SK-N-SH treated with all-trans-retinoic acid at 6 μM for 48 hours (cell line): ENCODE data around the gene PPARGC1A.

ENCODE experiments used
- ATAC-seq: fragments of 200-7000 bp; cut with Tn5 transposase; 3 replicates; pipeline ENCODE4 v1.9.1; 2020; ENCODE audit warnings: mild to moderate bottlenecking, moderate library complexity
- ARNTL ChIP-seq: fragments of 450-650 bp; formaldehyde crosslinking; IDR thresholded peaks from 2 replicates; pipeline ENCODE4 v1.5.0; 2020; ENCODE audit warnings: low read depth, mild to moderate bottlenecking, moderate library complexity, borderline replicate concordance
- BACH2 ChIP-seq: fragments of 250-450 bp; sonication (Bioruptor Pico); IDR thresholded peaks from 2 replicates; pipeline ENCODE4 v1.9.0; 2021; ENCODE audit warnings: mild to moderate bottlenecking, borderline replicate concordance
- CREB5 ChIP-seq: fragments of 250-450 bp; sonication (Bioruptor Pico); IDR thresholded peaks from 2 replicates; pipeline ENCODE4 v1.5.1; 2020; ENCODE audit warnings: low read depth, mild to moderate bottlenecking, moderate library complexity
- CSDC2 ChIP-seq: fragments of 250-450 bp; sonication (Bioruptor Pico); IDR thresholded peaks from 2 replicates; pipeline ENCODE4 v1.5.0; 2020; ENCODE audit warnings: mild to moderate bottlenecking, moderate library complexity
- CSRNP3 ChIP-seq: fragments of 250-450 bp; sonication (Bioruptor Pico); IDR thresholded peaks from 2 replicates; pipeline ENCODE4 v1.5.1; 2021; ENCODE audit warnings: mild to moderate bottlenecking, moderate library complexity
- ESRRG ChIP-seq: fragments of 250-450 bp; sonication (Bioruptor Pico); IDR thresholded peaks from 2 replicates; pipeline ENCODE4 v1.6.1; 2021; ENCODE audit warnings: mild to moderate bottlenecking
- GLIS3 ChIP-seq: fragments of 250-450 bp; sonication (Bioruptor Pico); IDR thresholded peaks from 2 replicates; pipeline ENCODE4 v1.5.0; 2020; ENCODE audit warnings: mild to moderate bottlenecking, moderate library complexity
- ISL1 ChIP-seq: fragments of 250-450 bp; sonication (Bioruptor Pico); IDR thresholded peaks from 2 replicates; pipeline ENCODE4 v2.1.2; 2022; ENCODE audit warnings: mild to moderate bottlenecking, moderate library complexity
- OSR1 ChIP-seq: fragments of 250-450 bp; sonication (Bioruptor Pico); IDR thresholded peaks from 2 replicates; pipeline ENCODE4 v1.8.0; 2022; ENCODE audit warnings: moderate library complexity, mild to moderate bottlenecking, inconsistent platforms
- PPARA ChIP-seq: fragments of 250-450 bp; sonication (Bioruptor Pico); IDR thresholded peaks from 2 replicates; pipeline ENCODE4 v1.5.0; 2020; ENCODE audit warnings: mild to moderate bottlenecking, borderline replicate concordance
- RARB ChIP-seq: fragments of 250-450 bp; sonication (Bioruptor Pico); IDR thresholded peaks from 2 replicates; pipeline ENCODE4 v1.8.0; 2021; ENCODE audit warnings: mild to moderate bottlenecking, moderate library complexity
- SNAI2 ChIP-seq: fragments of 250-450 bp; sonication (Bioruptor Pico); IDR thresholded peaks from 2 replicates; pipeline ENCODE4 v1.5.0; 2020; ENCODE audit warnings: mild to moderate bottlenecking, moderate library complexity
- TCF4 ChIP-seq: fragments of 250-450 bp; sonication (Bioruptor Pico); IDR thresholded peaks from 2 replicates; pipeline ENCODE4 v1.8.0; 2021; ENCODE audit warnings: mild to moderate bottlenecking, moderate library complexity, borderline replicate concordance
- TOX ChIP-seq: fragments of 250-450 bp; sonication (Bioruptor Pico); IDR thresholded peaks from 2 replicates; pipeline ENCODE4 v1.8.0; 2021; ENCODE audit warnings: mild to moderate bottlenecking, moderate library complexity, borderline replicate concordance
- TSHZ2 ChIP-seq: fragments of 250-450 bp; sonication (Bioruptor Pico); IDR thresholded peaks from 2 replicates; pipeline ENCODE4 v1.5.0; 2020; ENCODE audit warnings: mild to moderate bottlenecking, moderate library complexity
- ZC3H10 ChIP-seq: fragments of 250-450 bp; sonication (Bioruptor Pico); IDR thresholded peaks from 2 replicates; pipeline ENCODE4 v1.5.1; 2021; ENCODE audit warnings: mild to moderate bottlenecking, moderate library complexity
- ZFP30 ChIP-seq: fragments of 450-650 bp; formaldehyde crosslinking; IDR thresholded peaks from 2 replicates; pipeline ENCODE4 v1.5.0; 2022; ENCODE audit warnings: mild to moderate bottlenecking, moderate library complexity
- ZNF70 ChIP-seq: fragments of 450-650 bp; formaldehyde crosslinking; IDR thresholded peaks from 2 replicates; pipeline ENCODE4 v1.5.0; 2020; ENCODE audit warnings: mild to moderate bottlenecking, moderate library complexity
- ZNF8 ChIP-seq: fragments of 450-650 bp; formaldehyde crosslinking; IDR thresholded peaks from 2 replicates; pipeline ENCODE4 v1.5.0; 2020; ENCODE audit warnings: mild to moderate bottlenecking, moderate library complexity
- TF ChIP-seq, protein P1 (sequence below): fragments of 250-450 bp; sonication (Bioruptor Pico); IDR thresholded peaks from 2 replicates; pipeline ENCODE4 v1.8.0; 2020; ENCODE audit warnings: mild to moderate bottlenecking, moderate library complexity, borderline replicate concordance
- TF ChIP-seq, protein P2 (sequence below): fragments of 250-450 bp; sonication (Bioruptor Pico); IDR thresholded peaks from 2 replicates; pipeline ENCODE4 v1.8.0; 2021; ENCODE audit warnings: low read depth, mild to moderate bottlenecking, moderate library complexity, borderline replicate concordance

The PPARGC1A gene

DNA sequence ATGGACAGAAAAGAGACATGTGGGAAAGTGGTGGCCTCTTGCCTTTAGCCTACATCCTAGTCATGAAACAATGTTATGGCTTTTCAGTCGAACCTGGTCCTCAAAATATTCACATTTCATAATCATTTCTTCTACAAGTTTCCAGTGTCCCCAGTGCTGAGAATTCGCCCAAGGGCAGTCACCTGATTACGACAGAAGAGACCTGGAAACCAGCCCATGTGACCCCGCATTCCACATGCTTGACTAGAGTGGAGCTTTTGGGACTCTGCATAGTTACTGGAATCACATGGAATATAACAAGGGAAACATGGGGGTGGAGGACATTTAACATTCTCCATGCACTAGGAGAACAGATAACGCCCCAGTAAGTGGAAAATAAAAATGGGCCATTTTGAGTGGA, 100.1 kb downstream of the PPARGC1A start (continued):
- TF ChIP-seq, protein P1, sequence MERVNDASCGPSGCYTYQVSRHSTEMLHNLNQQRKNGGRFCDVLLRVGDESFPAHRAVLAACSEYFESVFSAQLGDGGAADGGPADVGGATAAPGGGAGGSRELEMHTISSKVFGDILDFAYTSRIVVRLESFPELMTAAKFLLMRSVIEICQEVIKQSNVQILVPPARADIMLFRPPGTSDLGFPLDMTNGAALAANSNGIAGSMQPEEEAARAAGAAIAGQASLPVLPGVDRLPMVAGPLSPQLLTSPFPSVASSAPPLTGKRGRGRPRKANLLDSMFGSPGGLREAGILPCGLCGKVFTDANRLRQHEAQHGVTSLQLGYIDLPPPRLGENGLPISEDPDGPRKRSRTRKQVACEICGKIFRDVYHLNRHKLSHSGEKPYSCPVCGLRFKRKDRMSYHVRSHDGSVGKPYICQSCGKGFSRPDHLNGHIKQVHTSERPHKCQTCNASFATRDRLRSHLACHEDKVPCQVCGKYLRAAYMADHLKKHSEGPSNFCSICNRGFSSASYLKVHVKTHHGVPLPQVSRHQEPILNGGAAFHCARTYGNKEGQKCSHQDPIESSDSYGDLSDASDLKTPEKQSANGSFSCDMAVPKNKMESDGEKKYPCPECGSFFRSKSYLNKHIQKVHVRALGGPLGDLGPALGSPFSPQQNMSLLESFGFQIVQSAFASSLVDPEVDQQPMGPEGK (CRISPR knock-in tag), result no peak
- TF ChIP-seq TCF4 (CRISPR knock-in tag) (no peak), ESRRG (no peak)
- TF ChIP-seq, all 23 proteins: peak for 0

- no peak for ATAC-seq
- no peak for TF ChIP-seq OSR1
- no peak for TF ChIP-seq ZNF70 (CRISPR knock-in tag)
- no peak for TF ChIP-seq ZNF8 (CRISPR knock-in tag)
- TF ChIP-seq TSHZ2 (CRISPR knock-in tag), result no peak
Measured at GRCh38 chr4:23788460-23788859, 101.4 kb downstream of the PPARGC1A start.

GRCh38 chr4:23788027-23788426, 101.8 kb downstream of the PPARGC1A start:
- no peak for ATAC-seq
- no peak for TF ChIP-seq OSR1
- no peak for TF ChIP-seq PPARA
- TF ChIP-seq ZC3H10 (CRISPR knock-in tag), result no peak
- no peak for TF ChIP-seq ZNF8 (CRISPR knock-in tag)
- no peak for TF ChIP-seq ARNTL
- no peak for TF ChIP-seq TOX
- no peak for TF ChIP-seq CREB5 (CRISPR knock-in tag)
- no peak for TF ChIP-seq ESRRG
- TF ChIP-seq CSDC2, result no peak
- TF ChIP-seq TCF4 (CRISPR knock-in tag), result no peak
- no peak for TF ChIP-seq CSRNP3 (CRISPR knock-in tag)
- no peak for TF ChIP-seq GLIS3
- TF ChIP-seq ISL1 (CRISPR knock-in tag), result no peak
- TF ChIP-seq, protein P2, sequence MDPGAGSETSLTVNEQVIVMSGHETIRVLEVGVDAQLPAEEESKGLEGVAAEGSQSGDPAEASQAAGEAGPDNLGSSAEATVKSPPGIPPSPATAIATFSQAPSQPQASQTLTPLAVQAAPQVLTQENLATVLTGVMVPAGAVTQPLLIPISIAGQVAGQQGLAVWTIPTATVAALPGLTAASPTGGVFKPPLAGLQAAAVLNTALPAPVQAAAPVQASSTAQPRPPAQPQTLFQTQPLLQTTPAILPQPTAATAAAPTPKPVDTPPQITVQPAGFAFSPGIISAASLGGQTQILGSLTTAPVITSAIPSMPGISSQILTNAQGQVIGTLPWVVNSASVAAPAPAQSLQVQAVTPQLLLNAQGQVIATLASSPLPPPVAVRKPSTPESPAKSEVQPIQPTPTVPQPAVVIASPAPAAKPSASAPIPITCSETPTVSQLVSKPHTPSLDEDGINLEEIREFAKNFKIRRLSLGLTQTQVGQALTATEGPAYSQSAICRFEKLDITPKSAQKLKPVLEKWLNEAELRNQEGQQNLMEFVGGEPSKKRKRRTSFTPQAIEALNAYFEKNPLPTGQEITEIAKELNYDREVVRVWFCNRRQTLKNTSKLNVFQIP (CRISPR knock-in tag), result no peak
- no peak for TF ChIP-seq BACH2 (CRISPR knock-in tag)
- no peak for TF ChIP-seq ZFP30 (CRISPR knock-in tag)

DNA sequence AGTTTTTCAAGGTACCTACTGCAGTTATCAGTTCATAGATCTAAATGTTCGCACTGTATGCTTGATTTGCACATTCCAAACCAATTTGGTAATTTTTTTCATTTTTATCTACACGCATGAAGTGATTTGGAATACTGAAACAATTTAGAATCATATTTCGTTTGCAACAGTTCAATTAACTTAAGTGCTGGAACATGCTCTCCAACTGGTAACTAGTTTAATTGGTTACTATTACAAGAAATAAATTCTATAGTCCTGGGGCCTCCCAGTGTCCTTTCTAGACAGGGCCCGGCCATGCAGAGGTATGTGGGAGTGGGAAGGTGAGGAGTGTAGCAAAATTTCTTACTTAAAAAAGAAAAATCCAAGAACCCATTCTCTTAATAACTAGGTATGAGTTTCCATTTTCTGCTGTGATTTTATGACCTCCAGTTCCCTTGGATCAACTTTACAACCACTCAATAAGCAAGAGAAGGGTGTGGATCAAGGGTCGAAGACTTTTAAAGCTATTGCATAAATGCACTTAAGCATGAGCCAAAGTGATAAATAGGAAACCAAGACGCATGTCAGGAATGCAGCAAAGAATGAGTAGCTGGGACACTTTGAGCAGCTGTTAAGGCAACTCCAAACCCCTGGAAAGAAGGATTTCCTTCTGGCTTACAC, 106.9 kb downstream of the PPARGC1A start:
- ATAC-seq, result no peak
- TF ChIP-seq TSHZ2 (CRISPR knock-in tag) (no peak), CSDC2 (no peak), SNAI2 (no peak), ZC3H10 (CRISPR knock-in tag) (no peak), ZNF70 (CRISPR knock-in tag) (no peak), ESRRG (no peak), RARB (CRISPR knock-in tag) (no peak), ISL1 (CRISPR knock-in tag) (no peak), TCF4 (CRISPR knock-in tag) (no peak), TOX (no peak), BACH2 (CRISPR knock-in tag) (no peak), GLIS3 (no peak), ZNF8 (CRISPR knock-in tag) (no peak)
- TF ChIP-seq, protein P2 (CRISPR knock-in tag), result no peak
